ENCODE measurements around the gene PRKCA. TPM values are rescaled to one million over a fixed set of nuclear protein-coding genes. Genes with fewer than 3 reads are reported as not detected.
"Not testable (repeated sequence)": the region's sequence is repeated elsewhere in the genome, so short reads cannot be mapped to it uniquely, and the experiment has no call there.

PRKCA gene
- total RNA-seq, 4 donors from 2014 or later: 26.0 to 89.0 (median 32.8) TPM

GRCh38 chr17:66612993-66613392 lies 310.6 kb downstream of the PRKCA start:
- ATAC-seq: no peak
- no peaks in the 10 kb centered on the region for H3K36me3 ChIP-seq
- H3K27ac ChIP-seq: no peak overlapping the region
- 50 to 62% methylated on average over 4 of the region's 4 CpGs for WGBS, 2 donors (ENCODE audit: low coverage in 1 of 2)
- no peaks in the 10 kb centered on the region for H3K27me3 ChIP-seq
- TF ChIP-seq CTCF (IDR thresholded peaks at IDR 0.05) (no peak), EP300 (IDR thresholded peaks at IDR 0.05) (no peak), POLR2AphosphoS5 (IDR thresholded peaks at IDR 0.05) (no peak), POLR2A (IDR thresholded peaks at IDR 0.05) (no peak)
- no peak overlapping the region for H3K4me3 ChIP-seq
- peaks cover 0 to 8% (median 0%) of the 10 kb centered on the region in 3 donors for H3K9me3 ChIP-seq
- H3K4me1 ChIP-seq: no peaks in the 10 kb centered on the region

- H3K4me3 ChIP-seq: no peak overlapping the region
- H3K4me1 ChIP-seq: no peaks in the 10 kb centered on the region
- TF ChIP-seq POLR2A (IDR thresholded peaks at IDR 0.05): no peak
- TF ChIP-seq CTCF (IDR thresholded peaks at IDR 0.05): no peak
- TF ChIP-seq POLR2AphosphoS5 (IDR thresholded peaks at IDR 0.05): no peak
- TF ChIP-seq EP300 (IDR thresholded peaks at IDR 0.05): no peak
- 71 to 86% methylated on average over 4 of the region's 4 CpGs for WGBS, 2 donors (ENCODE audit: low coverage in 1 of 2)
- no peaks in the 10 kb centered on the region for H3K36me3 ChIP-seq
- H3K27ac ChIP-seq: no peak overlapping the region
- H3K27me3 ChIP-seq: no peaks in the 10 kb centered on the region
- H3K9me3 ChIP-seq: peaks cover 0 to 8% (median 0%) of the 10 kb centered on the region in 3 donors
- ATAC-seq: no peak
Observed at GRCh38 chr17:66614469-66614868, 312.1 kb downstream of the PRKCA start.

GRCh38 chr17:66619206-66619605 lies 316.8 kb downstream of the PRKCA start:
- WGBS, 2 donors (ENCODE audit: low coverage in 1 of 2): 69 to 92% methylated on average over 4 to 6 of the region's 6 CpGs
- H3K27me3 ChIP-seq: no peaks in the 10 kb centered on the region
- no peaks in the 10 kb centered on the region for H3K36me3 ChIP-seq
- no peak overlapping the region for H3K27ac ChIP-seq
- no peak for TF ChIP-seq POLR2AphosphoS5 (IDR thresholded peaks at IDR 0.05)
- TF ChIP-seq CTCF (IDR thresholded peaks at IDR 0.05): no peak
- no peak for TF ChIP-seq EP300 (IDR thresholded peaks at IDR 0.05)
- no peak for TF ChIP-seq POLR2A (IDR thresholded peaks at IDR 0.05)
- no peaks in the 10 kb centered on the region for H3K9me3 ChIP-seq
- H3K4me1 ChIP-seq: no peaks in the 10 kb centered on the region
- H3K4me3 ChIP-seq: no peak overlapping the region
- ATAC-seq: no peak

GRCh38 chr17:66620528-66620927 lies 318.1 kb downstream of the PRKCA start:
- H3K4me3 ChIP-seq: no peak overlapping the region
- no peak overlapping the region for H3K27ac ChIP-seq
- H3K27me3 ChIP-seq: no peaks in the 10 kb centered on the region
- no peak for ATAC-seq
- H3K36me3 ChIP-seq: no peaks in the 10 kb centered on the region
- WGBS, 2 donors (ENCODE audit: low coverage in 1 of 2): 63 to 68% methylated on average over 2 of the region's 2 CpGs
- no peaks in the 10 kb centered on the region for H3K9me3 ChIP-seq
- TF ChIP-seq CTCF (IDR thresholded peaks at IDR 0.05): no peak
- no peak for TF ChIP-seq EP300 (IDR thresholded peaks at IDR 0.05)
- no peak for TF ChIP-seq POLR2AphosphoS5 (IDR thresholded peaks at IDR 0.05)
- no peak for TF ChIP-seq POLR2A (IDR thresholded peaks at IDR 0.05)
- H3K4me1 ChIP-seq: no peaks in the 10 kb centered on the region

- H3K4me3 ChIP-seq, H3K27ac ChIP-seq, H3K27me3 ChIP-seq, H3K36me3 ChIP-seq, H3K9me3 ChIP-seq, ATAC-seq: not testable (repeated sequence)
- 71 to 89% methylated on average over 2 of the region's 2 CpGs for WGBS, 2 donors (ENCODE audit: low coverage in 1 of 2)
- H3K4me1 ChIP-seq: peaks cover 0 to 22% (median 5%) of the 10 kb centered on the region in 3 donors
Observed at GRCh38 chr17:66624630-66625029, 322.2 kb downstream of the PRKCA start.

All from gastroesophageal sphincter (tissue), 4 donors.